ENCODE data around the gene HIVEP1.

GRCh38 chr6:12092762-12093161 lies 80.7 kb downstream of the HIVEP1 start:
- TF ChIP-seq CTCF (IDR thresholded peaks at IDR 0.05) = no peak
- TF ChIP-seq USF1 (IDR thresholded peaks at IDR 0.05; ENCODE audit: borderline replicate concordance, low read depth) = no peak
- TF ChIP-seq FOSL2 (IDR thresholded peaks at IDR 0.05; ENCODE audit: borderline replicate concordance, low read depth) = no peak
- TF ChIP-seq PBX3 (IDR thresholded peaks at IDR 0.05) = no peak
- TF ChIP-seq SMC3 (IDR thresholded peaks at IDR 0.05; ENCODE audit: low read depth, low read length) = no peak

Data from SK-N-SH (cell line).